H1 (cell line): ENCODE results near the gene KCP. TPM values are rescaled to one million over a fixed set of nuclear protein-coding genes. Genes with fewer than 3 reads are reported as not detected.

ENCODE experiments used
- CTCF ChIA-PET: fragments of 300-600 bp; sonication (Branson Sonifier 250); formaldehyde crosslinking; loops from one replicate; lab custom pipeline; 2021; ENCODE audit not compliant: partially characterized antibody; lab: Charles Lee
- POLR2A ChIA-PET: fragments of 300-600 bp; sonication (Branson Sonifier 250); formaldehyde crosslinking; loops from one replicate; lab custom pipeline; 2021; ENCODE audit warnings: inconsistent platforms; ENCODE audit not compliant: partially characterized antibody; lab: Charles Lee
- DNase-seq, 2 experiments: peaks; one replicate each; pipeline versions ENCODE4 v3.0.0 to v3.0.0-alpha.2; 2010 to 2022; ENCODE audit warnings: low spot score in 2 of 2, low read depth in 1 of 2, mixed read lengths in 1 of 2
- FAIRE-seq: peaks from 2 replicates; lab custom pipeline; 2011; peaks lifted over from hg19 to GRCh38; lab: Jason Lieb, UNC
- H2AFZ ChIP-seq: 2 replicates; pipeline ENCODE4 v1.8.1; 2012; ENCODE audit warnings: low read length, inconsistent platforms
- H2AK5ac ChIP-seq: 2 replicates; pipeline ENCODE4 v1.6.1; 2013; ENCODE audit warnings: low read depth, low read length
- H2BK120ac ChIP-seq: replicated peaks from 2 replicates; pipeline ENCODE3; 2013; ENCODE audit warnings: low read depth, low read length, inconsistent platforms
- H2BK12ac ChIP-seq: 2 replicates; pipeline ENCODE4 v1.6.1; 2013; ENCODE audit warnings: low read depth, low read length
- H2BK15ac ChIP-seq: 2 replicates; pipeline ENCODE4 v1.6.1; 2013; ENCODE audit warnings: low read length
- H2BK20ac ChIP-seq: 2 replicates; pipeline ENCODE4 v1.6.1; 2013; ENCODE audit warnings: low read length
- H2BK5ac ChIP-seq: 2 replicates; pipeline ENCODE4 v1.6.1; 2013; ENCODE audit warnings: low read depth, low read length
- H3K14ac ChIP-seq: 2 replicates; pipeline ENCODE4 v1.6.1; 2013; ENCODE audit warnings: inconsistent platforms; ENCODE audit not compliant: insufficient read length
- H3K18ac ChIP-seq: 2 replicates; pipeline ENCODE4 v1.6.1; 2013; ENCODE audit warnings: low read length; ENCODE audit errors: extremely low read depth
- H3K23ac ChIP-seq: 2 replicates; pipeline ENCODE4 v1.6.1; 2013; ENCODE audit warnings: inconsistent platforms; ENCODE audit not compliant: insufficient read length
- H3K23me2 ChIP-seq: 2 replicates; pipeline ENCODE4 v1.6.1; 2013; ENCODE audit warnings: low read depth, low read length
- H3K27ac ChIP-seq: 2 replicates; pipeline ENCODE4 v1.6.1; 2011; ENCODE audit warnings: low read depth, low read length, inconsistent platforms
- H3K27me3 ChIP-seq, 4 experiments: replicated peaks in 1 of 4; 1 replicate in 1 of 4; 2 replicates in 3 of 4; pipeline versions ENCODE4 v1.6.1 to v1.8.1; 2011 to 2013; ENCODE audit warnings: low read length in 3 of 4, mild to moderate bottlenecking in 3 of 4, inconsistent platforms in 2 of 4, mixed read lengths in 2 of 4, moderate library complexity in 1 of 4; ENCODE audit not compliant: control insufficient read depth in 3 of 4, insufficient read depth in 3 of 4; ENCODE audit errors: extremely low read depth in 1 of 4
- H3K36me3 ChIP-seq, 4 experiments: 2 replicates each; pipeline versions ENCODE4 v1.6.1 to v1.8.1; 2011 to 2013; ENCODE audit warnings: mild to moderate bottlenecking in 4 of 4, low read length in 3 of 4, moderate library complexity in 2 of 4, control low read depth in 1 of 4, inconsistent platforms in 1 of 4; ENCODE audit not compliant: insufficient read depth in 4 of 4, control insufficient read depth in 2 of 4
- H3K4ac ChIP-seq: replicated peaks from 2 replicates; pipeline ENCODE3; 2013; ENCODE audit warnings: low read length, low read depth, mixed read lengths, inconsistent platforms; ENCODE audit not compliant: insufficient read length
- H3K4me1 ChIP-seq, 4 experiments: replicated peaks in 1 of 4; 1 replicate in 1 of 4; 2 replicates in 3 of 4; pipeline versions ENCODE4 v1.6.1 to v1.8.1; 2011 to 2013; ENCODE audit warnings: low read length in 3 of 4, inconsistent platforms in 2 of 4, mixed read lengths in 1 of 4; ENCODE audit not compliant: insufficient read depth in 4 of 4, control insufficient read depth in 3 of 4
- H3K4me2 ChIP-seq, 2 experiments: 2 replicates each; pipeline versions ENCODE4 v1.6.1 to v1.8.1; 2011 to 2013; ENCODE audit warnings: low read depth in 2 of 2, low read length in 2 of 2, control low read depth in 1 of 2, inconsistent platforms in 1 of 2, mild to moderate bottlenecking in 1 of 2; ENCODE audit not compliant: insufficient read depth in 1 of 2
- H3K4me3 ChIP-seq, 4 experiments: fragments of 200-600, 300-600 bp in 1 of 4; sonication (generic), shearing (Covaris generic), sonication (Bioruptor Twin) in 1 of 4; 2 replicates each; pipeline versions ENCODE4 v1.5.1 to v1.8.1; 2011 to 2016; ENCODE audit warnings: low read length in 4 of 4, low read depth in 3 of 4, control low read depth in 2 of 4, inconsistent platforms in 2 of 4, mild to moderate bottlenecking in 2 of 4, mixed read lengths in 1 of 4, moderate library complexity in 1 of 4; ENCODE audit not compliant: insufficient read depth in 2 of 4; ENCODE audit errors: extremely low read depth in 1 of 4
- H3K56ac ChIP-seq: replicated peaks from 2 replicates; pipeline ENCODE3; 2013; ENCODE audit warnings: low read depth, mild to moderate bottlenecking, mixed read lengths, low read length, inconsistent platforms; ENCODE audit not compliant: insufficient read length
- H3K79me1 ChIP-seq: 2 replicates; pipeline ENCODE4 v1.6.1; 2013; ENCODE audit warnings: low read depth, low read length, control low read depth
- H3K79me2 ChIP-seq, 2 experiments: 2 replicates each; pipeline versions ENCODE4 v1.6.1 to v1.8.1; 2012 to 2013; ENCODE audit warnings: low read length in 2 of 2, mild to moderate bottlenecking in 2 of 2, inconsistent platforms in 1 of 2; ENCODE audit not compliant: insufficient read depth in 2 of 2, control insufficient read depth in 1 of 2
- H3K9ac ChIP-seq, 4 experiments: replicated peaks in 1 of 4; 1 replicate in 1 of 4; 2 replicates in 3 of 4; pipeline versions ENCODE4 v1.6.1 to v1.8.1; 2011 to 2013; ENCODE audit warnings: low read depth in 3 of 4, low read length in 3 of 4, control low read depth in 2 of 4, mild to moderate bottlenecking in 2 of 4, moderate library complexity in 2 of 4, inconsistent platforms in 1 of 4; ENCODE audit errors: extremely low read depth in 1 of 4
- H3K9me3 ChIP-seq, 2 experiments: 2 replicates each; pipeline versions ENCODE4 v1.6.1 to v1.8.1; 2012 to 2013; ENCODE audit warnings: mild to moderate bottlenecking in 2 of 2, moderate library complexity in 2 of 2, control low read depth in 1 of 2, inconsistent platforms in 1 of 2, low read depth in 1 of 2, low read length in 1 of 2, mixed read lengths in 1 of 2; ENCODE audit not compliant: insufficient read depth in 2 of 2
- H4K20me1 ChIP-seq, 2 experiments: replicated peaks in 1 of 2; 2 replicates each; pipeline versions ENCODE3 to v1.8.1; 2011 to 2013; ENCODE audit warnings: inconsistent platforms in 2 of 2, low read length in 2 of 2, mild to moderate bottlenecking in 1 of 2; ENCODE audit not compliant: insufficient read depth in 2 of 2, control insufficient read depth in 1 of 2
- H4K5ac ChIP-seq: 2 replicates; pipeline ENCODE4 v1.6.1; 2013; ENCODE audit warnings: low read length, low read depth, mixed read lengths, inconsistent platforms; ENCODE audit not compliant: insufficient read length
- H4K8ac ChIP-seq: 2 replicates; pipeline ENCODE4 v1.8.0; 2013; ENCODE audit warnings: mild to moderate bottlenecking, moderate library complexity, low read length, inconsistent platforms; ENCODE audit not compliant: insufficient read depth; ENCODE audit errors: extremely low read depth
- H4K91ac ChIP-seq: replicated peaks from 2 replicates; pipeline ENCODE3; 2013; ENCODE audit warnings: low read length, mixed read lengths, inconsistent platforms; ENCODE audit not compliant: insufficient read length
- BRCA1 ChIP-seq: IDR thresholded peaks from 2 replicates; pipeline ENCODE4 v1.6.1; 2012; ENCODE audit warnings: low read depth, low read length, improper control_type of control experiment
- PHF8 ChIP-seq: fragments of 200-600 bp; sonication (generic); conservative IDR thresholded peaks from 2 replicates; pipeline ENCODE4 v1.7.1; 2012; ENCODE audit warnings: low read depth, mild to moderate bottlenecking, inconsistent platforms, low read length, moderate library complexity
- POLR2A ChIP-seq, 2 experiments: IDR thresholded peaks; 1 replicate in 1 of 2; 2 replicates in 1 of 2; pipeline ENCODE4 v1.6.1; 2011; ENCODE audit warnings: low read depth in 2 of 2, low read length in 2 of 2, mild to moderate bottlenecking in 2 of 2; ENCODE audit errors: control extremely low read depth in 1 of 2
- SIN3A ChIP-seq, 2 experiments: IDR thresholded peaks in 1 of 2; conservative IDR thresholded peaks in 1 of 2; 2 replicates each; pipeline ENCODE4 v1.6.1; 2011 to 2012; ENCODE audit warnings: low read length in 2 of 2, improper control_type of control experiment in 1 of 2, low read depth in 1 of 2, mild to moderate bottlenecking in 1 of 2
- SP2 ChIP-seq: IDR thresholded peaks from 2 replicates; pipeline ENCODE4 v1.6.1; 2012; ENCODE audit warnings: mild to moderate bottlenecking, low read length, inconsistent platforms
- SP4 ChIP-seq: IDR thresholded peaks from 2 replicates; pipeline ENCODE4 v1.6.1; 2012; ENCODE audit warnings: low read length, inconsistent platforms
- TEAD4 ChIP-seq: IDR thresholded peaks from 2 replicates; pipeline ENCODE4 v1.6.1; 2012; ENCODE audit warnings: low read depth, low read length, inconsistent platforms, mixed read lengths
- ZNF274 ChIP-seq: IDR thresholded peaks from 2 replicates; pipeline ENCODE4 v1.7.0; 2012; ENCODE audit warnings: low read length, borderline replicate concordance; ENCODE audit errors: extremely low read depth
- WGBS, 2 experiments: shearing (Covaris generic) in 1 of 2; methylation state at CpG; one replicate each; pipeline versions ENCODE4 v1.1.6 to v1.1.7; 2013 to 2015; ENCODE audit warnings: low lambda C conversion rate in 2 of 2, mixed read lengths in 2 of 2, inconsistent platforms in 1 of 2, low coverage in 1 of 2, missing lambda C conversion rate in 1 of 2; ENCODE audit not compliant: insufficient replicate concordance in 2 of 2, insufficient coverage in 1 of 2, insufficient read length in 1 of 2; ENCODE audit errors: extremely low coverage in 1 of 2, missing lambda C conversion rate in 1 of 2; 5-methylcytosine and 5-hydroxymethylcytosine counted together
- polyA plus RNA-seq, 7 experiments: library from polyadenylated mRNA; depleted of rRNA in 3 of 7; stranded (reverse) in 5 of 7; unstranded in 2 of 7; fragments of >200 nt in 5 of 7; fragments of 200-250 nt in 2 of 7; gene quantifications; 1 replicate in 5 of 7; 2 replicates in 1 of 7; 4 replicates in 1 of 7; pipeline versions ENCODE4 v1.2.1 to v1.2.3, GENCODE V29; 2011 to 2013; ENCODE audit warnings: missing spikeins in 2 of 7, mixed read lengths in 2 of 7
- total RNA-seq: library from RNA; stranded (reverse); fragmentation: NEBNext Ultra II Directional; extraction: Animal tissue kit (Norgen Biotek cat#: 25700); gene quantifications from 2 replicates; pipeline ENCODE4 v1.2.1, GENCODE V29; 2021
- TF ChIP-seq, protein P1 (sequence below): IDR thresholded peaks from 2 replicates; pipeline ENCODE4 v1.6.1; 2012; ENCODE audit warnings: inconsistent platforms
- TF ChIP-seq, protein P2 (sequence below), 3 experiments: IDR thresholded peaks; 1 replicate in 2 of 3; 2 replicates in 1 of 3; pipeline versions ENCODE4 v1.5.1 to v1.6.1; 2011; ENCODE audit warnings: low read length in 3 of 3, mild to moderate bottlenecking in 3 of 3, inconsistent platforms in 2 of 3, low read depth in 1 of 3, moderate library complexity in 1 of 3; ENCODE audit not compliant: insufficient read depth in 1 of 3; ENCODE audit errors: control extremely low read depth in 1 of 3

The KCP gene
- total and polyA plus RNA-seq, 2 of the 8 experiments (the other 6 are each of a cell fraction or from before 2014, with no cell fraction given) = 1.3 to 2.0 TPM

DNA sequence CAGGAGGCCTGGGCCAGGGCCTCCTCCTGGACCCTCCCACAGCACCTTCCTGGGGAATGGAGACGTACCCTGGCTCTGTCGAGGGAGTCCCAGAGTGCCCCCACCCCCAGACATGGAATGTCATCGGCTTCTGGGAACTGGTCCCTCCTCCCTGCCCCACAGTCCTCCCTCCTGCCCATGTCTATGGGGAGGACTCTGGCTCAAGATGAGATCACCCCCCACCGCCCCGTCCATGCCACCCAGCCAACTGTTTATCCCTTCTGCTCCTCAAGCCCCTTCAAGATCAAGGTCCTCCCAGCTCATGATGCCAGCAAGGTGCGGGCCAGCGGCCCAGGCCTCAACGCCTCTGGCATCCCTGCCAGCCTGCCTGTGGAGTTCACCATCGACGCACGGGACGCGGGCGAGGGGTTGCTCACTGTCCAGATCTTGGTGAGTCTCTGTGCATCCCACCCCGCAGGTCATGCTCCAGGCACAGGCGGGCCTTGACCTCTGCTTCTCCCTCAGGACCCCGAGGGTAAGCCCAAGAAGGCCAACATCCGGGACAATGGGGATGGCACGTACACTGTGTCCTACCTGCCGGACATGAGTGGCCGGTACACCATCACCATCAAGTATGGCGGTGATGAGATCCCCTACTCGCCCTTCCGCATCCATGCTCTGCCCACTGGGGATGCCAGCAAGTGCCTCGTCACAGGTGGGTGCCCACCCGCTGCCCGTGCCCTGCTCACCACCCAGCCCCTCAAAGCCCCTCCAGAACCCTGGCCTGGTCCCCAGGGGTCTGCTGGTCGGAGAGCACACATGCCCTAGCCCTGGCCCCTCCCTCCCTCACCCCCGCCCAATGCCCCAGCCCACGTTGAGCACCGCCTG is 62.0 kb downstream of the KCP start:
- Histone ChIP-seq H3K79me1 (no peaks in the 10 kb centered on the region), H3K18ac (no peak overlapping the region), H4K8ac (no peak overlapping the region), H4K5ac (no peak overlapping the region), H2BK120ac (no peak overlapping the region), H2BK20ac (no peak overlapping the region), H2BK15ac (no peak overlapping the region), H3K79me2 (no peaks in the 10 kb centered on the region), H3K4ac (no peak overlapping the region), H3K56ac (no peak overlapping the region), H2AFZ (no peak overlapping the region), H3K4me1 (no peaks in the 10 kb centered on the region; a peak in 1 of 7 replicates), H3K4me2 (no peak overlapping the region), H3K36me3 (no peaks in the 10 kb centered on the region), H3K9ac (no peak overlapping the region), H3K23ac (no peak overlapping the region), H3K27ac (no peak overlapping the region), H3K23me2 (no peaks in the 10 kb centered on the region), H4K91ac (no peak overlapping the region), H2BK12ac (no peak overlapping the region), H3K9me3 (no peaks in the 10 kb centered on the region), H2BK5ac (no peak overlapping the region), H3K14ac (no peak overlapping the region), H2AK5ac (no peak overlapping the region), H4K20me1 (peaks cover 0 to 2% of the 10 kb centered on the region in 2 experiments), H3K4me3 (no peak overlapping the region), H3K27me3 (no peaks in the 10 kb centered on the region)
- ChIA-PET POLR2A (interaction anchor here (0.6 to 1.0 kb wide), 2 partner anchors 7 to 9 kb away, joined by 3 read pairs; no protein-coding TSS in a partner anchor), CTCF (interaction anchor here (1.3 to 11.5 kb wide), 5 partner anchors 14 to 35 kb away, joined by 4 to 148 read pairs (median 16); partner anchors contain the start of gene ATP6V1F)
- FAIRE-seq (no peak), DNase-seq (no peak)
- 96% methylated on average over 16 of the region's 31 CpGs; no CpG with 5 or more reads in 1 of the 2 experiments for WGBS, 2 experiments
- TF ChIP-seq POLR2A (IDR thresholded peaks at IDR 0.05; ENCODE audit: control extremely low read depth in 1 of 2, low read depth in 2 of 2, low read length in 2 of 2) (no peak), TEAD4 (no peak), BRCA1 (no peak), SP4 (no peak), ZNF274 (no peak), SP2 (no peak), PHF8 (no peak), SIN3A (conservative IDR thresholded peaks at IDR 0.05 in 1 of 2, IDR thresholded peaks at IDR 0.05 in 1 of 2; ENCODE audit: low read depth in 1 of 2, low read length in 2 of 2) (no peak)
- TF ChIP-seq, protein P1, sequence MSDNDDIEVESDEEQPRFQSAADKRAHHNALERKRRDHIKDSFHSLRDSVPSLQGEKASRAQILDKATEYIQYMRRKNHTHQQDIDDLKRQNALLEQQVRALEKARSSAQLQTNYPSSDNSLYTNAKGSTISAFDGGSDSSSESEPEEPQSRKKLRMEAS = no peak
- TF ChIP-seq, protein P2, sequence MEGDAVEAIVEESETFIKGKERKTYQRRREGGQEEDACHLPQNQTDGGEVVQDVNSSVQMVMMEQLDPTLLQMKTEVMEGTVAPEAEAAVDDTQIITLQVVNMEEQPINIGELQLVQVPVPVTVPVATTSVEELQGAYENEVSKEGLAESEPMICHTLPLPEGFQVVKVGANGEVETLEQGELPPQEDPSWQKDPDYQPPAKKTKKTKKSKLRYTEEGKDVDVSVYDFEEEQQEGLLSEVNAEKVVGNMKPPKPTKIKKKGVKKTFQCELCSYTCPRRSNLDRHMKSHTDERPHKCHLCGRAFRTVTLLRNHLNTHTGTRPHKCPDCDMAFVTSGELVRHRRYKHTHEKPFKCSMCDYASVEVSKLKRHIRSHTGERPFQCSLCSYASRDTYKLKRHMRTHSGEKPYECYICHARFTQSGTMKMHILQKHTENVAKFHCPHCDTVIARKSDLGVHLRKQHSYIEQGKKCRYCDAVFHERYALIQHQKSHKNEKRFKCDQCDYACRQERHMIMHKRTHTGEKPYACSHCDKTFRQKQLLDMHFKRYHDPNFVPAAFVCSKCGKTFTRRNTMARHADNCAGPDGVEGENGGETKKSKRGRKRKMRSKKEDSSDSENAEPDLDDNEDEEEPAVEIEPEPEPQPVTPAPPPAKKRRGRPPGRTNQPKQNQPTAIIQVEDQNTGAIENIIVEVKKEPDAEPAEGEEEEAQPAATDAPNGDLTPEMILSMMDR (IDR thresholded peaks at IDR 0.05; ENCODE audit: control extremely low read depth in 1 of 3, insufficient read depth in 1 of 3, low read depth in 1 of 3, low read length in 3 of 3) = no peak
